HL-60 (cell line): ENCODE results near the gene CWC25.

Experiments
- DNase-seq, 2 experiments: peaks; one replicate each; pipeline ENCODE4 v3.0.0-alpha.2; 2010 to 2020; ENCODE audit warnings: low read depth in 1 of 2, low spot score in 1 of 2
- H3K27ac ChIP-seq: fragments of 250-450 bp; sonication (Bioruptor Pico); replicated peaks from 2 replicates; pipeline ENCODE4 v1.5.1; 2020; ENCODE audit warnings: mild to moderate bottlenecking, moderate library complexity
- H3K27me3 ChIP-seq: fragments of 250-450 bp; sonication (Bioruptor Pico); 2 replicates; pipeline ENCODE4 v1.5.1; 2021; ENCODE audit warnings: mild to moderate bottlenecking, moderate library complexity; ENCODE audit not compliant: insufficient read depth, poor library complexity, severe bottlenecking
- H3K4me3 ChIP-seq: replicated peaks from 2 replicates; pipeline ENCODE4 v1.5.1; 2011; ENCODE audit warnings: mild to moderate bottlenecking, control low read depth, low read length; ENCODE audit not compliant: insufficient read depth
- GABPA ChIP-seq: IDR thresholded peaks from 2 replicates; pipeline ENCODE4 v1.6.1; 2012; ENCODE audit warnings: low read depth
- POLR2AphosphoS5 ChIP-seq: IDR thresholded peaks from 2 replicates; pipeline ENCODE4 v1.6.1; 2012; ENCODE audit warnings: low read depth
- SPI1 ChIP-seq: IDR thresholded peaks from 2 replicates; pipeline ENCODE4 v1.6.1; 2012; ENCODE audit warnings: low read depth, mild to moderate bottlenecking, borderline replicate concordance
- long read RNA-seq: library from polyadenylated mRNA; unstranded; transcript quantifications from one replicate; pipeline ENCODE4 v2.0.0, GENCODE V29; 2020
- TF ChIP-seq, protein P1 (sequence below): IDR thresholded peaks from 2 replicates; pipeline ENCODE4 v1.6.1; 2012; ENCODE audit warnings: low read depth; ENCODE audit not compliant: insufficient replicate concordance
- TF ChIP-seq, protein P2 (sequence below): IDR thresholded peaks from one replicate; pipeline ENCODE4 v1.5.1; 2011; ENCODE audit warnings: low read length, control low read depth, inconsistent platforms; ENCODE audit not compliant: insufficient read depth

Gene CWC25
- long read RNA-seq, transcript CWC25-202 (10 exons, 3,234 nt) = major isoform, 5 of 28 reads
- long read RNA-seq, partial matches to known transcripts = 9 of 28 reads
- long read RNA-seq, other reads (novel, unspliced or antisense) = 14 of 28 reads

DNA sequence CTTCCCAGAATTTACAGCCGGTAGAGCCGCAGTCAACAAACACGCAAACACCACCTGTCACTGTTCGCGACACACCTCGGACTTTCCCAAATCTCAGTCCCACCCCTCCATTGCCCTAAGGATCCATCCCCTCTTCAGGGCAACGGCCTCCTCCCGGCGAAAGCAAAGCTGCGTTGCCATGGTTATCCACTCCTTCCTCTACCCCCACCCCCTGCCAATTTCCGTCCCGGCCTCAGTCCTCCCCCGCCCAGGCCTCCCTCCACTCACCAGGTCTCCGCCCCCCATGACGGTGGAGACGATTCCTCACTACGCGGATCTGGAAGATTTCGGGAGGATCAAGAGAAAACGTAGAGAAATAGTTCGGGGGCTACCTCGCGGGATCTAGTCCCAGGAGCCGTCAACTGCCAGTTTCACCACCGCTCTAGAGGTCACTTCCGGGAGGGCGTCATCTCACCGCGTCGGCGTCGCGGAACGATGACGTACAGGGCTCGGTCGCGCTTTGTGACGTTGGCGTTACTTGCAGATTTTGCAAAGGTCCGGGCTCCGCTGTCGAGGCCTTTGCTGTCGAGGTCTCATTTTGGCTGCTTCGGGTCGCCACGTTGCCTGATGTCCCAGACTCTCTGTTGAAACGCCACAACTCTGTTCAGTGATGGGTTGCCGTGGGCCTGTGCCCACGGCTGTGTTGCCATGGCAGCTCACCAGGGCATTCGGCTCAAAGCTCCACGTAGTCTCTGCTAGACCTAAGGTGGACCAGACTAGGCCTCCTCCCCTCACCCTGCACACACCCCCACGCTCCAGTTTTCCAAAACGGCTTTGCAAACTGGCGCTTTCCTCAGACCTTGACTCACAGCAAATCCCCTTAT lies at the start of gene CWC25:
Gene CWC25, minus strand, starts transcription at position 423 of the 863 bp plus-strand sequence. Its CDS starts 138 bp downstream, at position 285.
- TF ChIP-seq GABPA = peak; percentile 86
- TF ChIP-seq, protein P1, sequence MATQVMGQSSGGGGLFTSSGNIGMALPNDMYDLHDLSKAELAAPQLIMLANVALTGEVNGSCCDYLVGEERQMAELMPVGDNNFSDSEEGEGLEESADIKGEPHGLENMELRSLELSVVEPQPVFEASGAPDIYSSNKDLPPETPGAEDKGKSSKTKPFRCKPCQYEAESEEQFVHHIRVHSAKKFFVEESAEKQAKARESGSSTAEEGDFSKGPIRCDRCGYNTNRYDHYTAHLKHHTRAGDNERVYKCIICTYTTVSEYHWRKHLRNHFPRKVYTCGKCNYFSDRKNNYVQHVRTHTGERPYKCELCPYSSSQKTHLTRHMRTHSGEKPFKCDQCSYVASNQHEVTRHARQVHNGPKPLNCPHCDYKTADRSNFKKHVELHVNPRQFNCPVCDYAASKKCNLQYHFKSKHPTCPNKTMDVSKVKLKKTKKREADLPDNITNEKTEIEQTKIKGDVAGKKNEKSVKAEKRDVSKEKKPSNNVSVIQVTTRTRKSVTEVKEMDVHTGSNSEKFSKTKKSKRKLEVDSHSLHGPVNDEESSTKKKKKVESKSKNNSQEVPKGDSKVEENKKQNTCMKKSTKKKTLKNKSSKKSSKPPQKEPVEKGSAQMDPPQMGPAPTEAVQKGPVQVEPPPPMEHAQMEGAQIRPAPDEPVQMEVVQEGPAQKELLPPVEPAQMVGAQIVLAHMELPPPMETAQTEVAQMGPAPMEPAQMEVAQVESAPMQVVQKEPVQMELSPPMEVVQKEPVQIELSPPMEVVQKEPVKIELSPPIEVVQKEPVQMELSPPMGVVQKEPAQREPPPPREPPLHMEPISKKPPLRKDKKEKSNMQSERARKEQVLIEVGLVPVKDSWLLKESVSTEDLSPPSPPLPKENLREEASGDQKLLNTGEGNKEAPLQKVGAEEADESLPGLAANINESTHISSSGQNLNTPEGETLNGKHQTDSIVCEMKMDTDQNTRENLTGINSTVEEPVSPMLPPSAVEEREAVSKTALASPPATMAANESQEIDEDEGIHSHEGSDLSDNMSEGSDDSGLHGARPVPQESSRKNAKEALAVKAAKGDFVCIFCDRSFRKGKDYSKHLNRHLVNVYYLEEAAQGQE = no peak
- TF ChIP-seq POLR2AphosphoS5 = peak; percentile 96
- Histone ChIP-seq H3K27me3 (no peaks in the 10 kb centered on the region), H3K4me3 (peak within 1 kb of the TSS; percentile 93), H3K27ac (peak within 1 kb of the TSS; percentile 98)
- peak; percentile 94 to 97 for DNase-seq

DNA sequence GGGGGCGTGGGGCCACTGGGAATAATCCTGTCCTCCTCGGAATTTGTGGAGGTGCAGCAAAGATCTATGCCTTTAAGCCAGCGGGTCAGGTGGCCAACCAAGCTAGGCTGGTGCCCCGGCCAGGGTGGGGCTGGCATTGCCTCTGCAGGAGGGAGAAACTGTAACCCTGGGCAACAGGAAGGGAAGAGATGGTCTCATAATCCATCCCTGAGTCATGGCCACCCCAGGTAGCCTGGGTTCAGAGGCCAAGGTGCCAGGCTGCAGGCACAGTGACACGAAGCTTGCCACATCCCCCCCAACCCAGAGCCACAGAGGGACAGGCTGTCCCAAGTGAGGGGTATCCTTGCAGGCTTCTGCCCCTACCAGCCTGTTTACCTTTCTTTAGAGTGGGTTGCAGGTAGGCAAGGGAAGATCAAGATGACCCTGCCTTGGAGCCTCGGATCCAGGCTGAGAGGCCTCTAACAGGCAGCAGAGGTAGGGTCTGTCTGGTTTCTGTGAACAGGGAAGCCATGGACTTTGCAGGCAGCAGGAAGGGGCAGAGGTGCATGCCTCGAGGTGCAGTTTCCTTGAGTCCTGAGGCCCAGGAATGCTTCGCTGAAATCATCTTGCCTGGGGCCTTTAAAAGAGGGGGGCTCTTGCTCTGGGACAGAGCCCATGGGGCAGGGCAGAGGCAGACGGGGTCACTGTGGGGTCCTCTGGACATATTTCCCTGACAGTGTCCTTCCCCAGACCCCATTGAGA lies 48.7 kb upstream of the CWC25 start:
- DNase-seq = no peak
- H3K27me3 ChIP-seq = no peaks in the 10 kb centered on the region
- no peak overlapping the region for H3K4me3 ChIP-seq
- TF ChIP-seq, protein P1 = no peak
- TF ChIP-seq SPI1 (no peak), POLR2AphosphoS5 (no peak), GABPA (no peak)
- TF ChIP-seq, protein P2, sequence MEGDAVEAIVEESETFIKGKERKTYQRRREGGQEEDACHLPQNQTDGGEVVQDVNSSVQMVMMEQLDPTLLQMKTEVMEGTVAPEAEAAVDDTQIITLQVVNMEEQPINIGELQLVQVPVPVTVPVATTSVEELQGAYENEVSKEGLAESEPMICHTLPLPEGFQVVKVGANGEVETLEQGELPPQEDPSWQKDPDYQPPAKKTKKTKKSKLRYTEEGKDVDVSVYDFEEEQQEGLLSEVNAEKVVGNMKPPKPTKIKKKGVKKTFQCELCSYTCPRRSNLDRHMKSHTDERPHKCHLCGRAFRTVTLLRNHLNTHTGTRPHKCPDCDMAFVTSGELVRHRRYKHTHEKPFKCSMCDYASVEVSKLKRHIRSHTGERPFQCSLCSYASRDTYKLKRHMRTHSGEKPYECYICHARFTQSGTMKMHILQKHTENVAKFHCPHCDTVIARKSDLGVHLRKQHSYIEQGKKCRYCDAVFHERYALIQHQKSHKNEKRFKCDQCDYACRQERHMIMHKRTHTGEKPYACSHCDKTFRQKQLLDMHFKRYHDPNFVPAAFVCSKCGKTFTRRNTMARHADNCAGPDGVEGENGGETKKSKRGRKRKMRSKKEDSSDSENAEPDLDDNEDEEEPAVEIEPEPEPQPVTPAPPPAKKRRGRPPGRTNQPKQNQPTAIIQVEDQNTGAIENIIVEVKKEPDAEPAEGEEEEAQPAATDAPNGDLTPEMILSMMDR = no peak
- no peak overlapping the region for H3K27ac ChIP-seq

DNA sequence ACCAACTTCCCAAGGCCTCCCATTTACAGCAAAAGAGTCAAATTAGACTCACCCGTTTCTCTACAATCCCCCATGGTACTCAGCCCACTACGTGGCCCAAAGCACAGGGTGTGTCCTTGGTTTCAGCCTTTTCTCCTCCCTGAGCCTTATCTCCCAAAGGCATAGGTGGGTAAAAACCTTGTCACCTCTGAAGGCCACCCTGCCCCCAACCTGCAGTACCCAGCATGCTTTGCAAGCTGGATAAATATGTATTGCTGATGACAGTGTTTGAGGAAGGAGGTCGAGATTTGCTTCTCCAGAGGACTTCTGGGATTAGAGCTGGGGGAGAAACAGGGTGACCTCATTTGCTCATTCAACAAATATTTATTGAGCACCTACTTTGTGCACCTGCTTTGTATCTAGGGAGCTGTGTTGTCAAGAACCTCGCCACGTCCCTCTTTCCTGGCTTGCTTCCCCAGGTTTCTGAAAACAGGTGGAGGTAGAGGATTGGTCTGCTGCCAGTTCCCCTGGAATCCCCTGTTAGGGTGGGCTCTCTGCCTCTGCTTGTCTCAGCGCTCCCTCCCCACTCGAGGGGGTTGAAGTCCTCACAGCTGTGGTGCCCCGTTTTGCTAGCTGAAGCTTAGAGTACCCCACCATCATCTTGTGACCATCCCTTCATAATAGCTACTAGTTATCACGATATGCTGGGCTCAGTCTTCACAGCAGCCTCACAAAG lies 47.7 kb upstream of the CWC25 start:
- no peaks in the 10 kb centered on the region for H3K27me3 ChIP-seq
- DNase-seq = no peak
- peak overlapping the region; percentile 6; the same call in 1 of the 2 replicates for H3K27ac ChIP-seq
- no peak overlapping the region for H3K4me3 ChIP-seq
- TF ChIP-seq, protein P1 = no peak
- TF ChIP-seq, protein P2 = no peak
- no peak for TF ChIP-seq POLR2AphosphoS5
- TF ChIP-seq GABPA = no peak
- TF ChIP-seq SPI1 = no peak
